Measurements from ENCODE around the gene KCNE4.

The KCNE4 gene

GRCh38 chr2:223050900-223051504 is 988 bp upstream of the KCNE4 start:
- TF ChIP-seq CTCF (IDR thresholded peaks at IDR 0.05; ENCODE audit: low read depth, low read length, missing control alignments), result no peak
- no peak for DNase-seq (ENCODE audit: low read depth)
- H3K4me3 ChIP-seq (ENCODE audit: low read depth, low read length), result no peak overlapping the region

- no peak for DNase-seq (ENCODE audit: low read depth)
- no peak for TF ChIP-seq CTCF (IDR thresholded peaks at IDR 0.05; ENCODE audit: low read depth, low read length, missing control alignments)
- H3K4me3 ChIP-seq (ENCODE audit: low read depth, low read length), result no peak overlapping the region
Measured at GRCh38 chr2:223052548-223053483, 826 bp downstream of the KCNE4 start.

- DNase-seq (ENCODE audit: low read depth), result no peak
- TF ChIP-seq CTCF (IDR thresholded peaks at IDR 0.05; ENCODE audit: low read depth, low read length, missing control alignments), result no peak
- H3K4me3 ChIP-seq (ENCODE audit: low read depth, low read length), result no peak overlapping the region
Measured at GRCh38 chr2:223053484-223054192, 1.6 kb downstream of the KCNE4 start.

- H3K4me3 ChIP-seq (ENCODE audit: low read depth, low read length), result no peak overlapping the region
- no peak for DNase-seq (ENCODE audit: low read depth)
- TF ChIP-seq CTCF (IDR thresholded peaks at IDR 0.05; ENCODE audit: low read depth, low read length, missing control alignments), result no peak
Measured at GRCh38 chr2:223054193-223054781, 2.3 kb downstream of the KCNE4 start.

- no peak for DNase-seq (ENCODE audit: low read depth)
Measured at GRCh38 chr2:223055140-223055539, 3.1 kb downstream of the KCNE4 start.

More at GRCh38 chr2:223055140-223055539, 3.1 kb downstream of the KCNE4 start:
- TF ChIP-seq CTCF (IDR thresholded peaks at IDR 0.05; ENCODE audit: low read depth, low read length, missing control alignments), result no peak
- H3K4me3 ChIP-seq (ENCODE audit: low read depth, low read length), result no peak overlapping the region

Data from GM12864 (cell line).